Gastroesophageal sphincter (tissue), 4 donors: Measurements from ENCODE around the gene MAPK9. TPM values are rescaled to one million over a fixed set of nuclear protein-coding genes. Genes with fewer than 3 reads are reported as not detected.

Experiments
- ATAC-seq: fragments of 150-250 bp; one replicate; pipeline ENCODE4 v1.9.1; 2016; ENCODE audit warnings: mild to moderate bottlenecking, moderate library complexity
- H3K27ac ChIP-seq, 4 donors: fragments of 200-600 bp; sonication (generic) in 3 of 4; 1 replicate in 3 of 4; 2 replicates in 1 of 4; pipeline ENCODE4 v1.5.1; 2016 to 2019
- H3K27me3 ChIP-seq: fragments of 200-600 bp; sonication (generic); one replicate; pipeline ENCODE4 v1.5.1; 2019
- H3K36me3 ChIP-seq, 2 donors: fragments of 200-600 bp; sonication (generic); one replicate each; pipeline ENCODE4 v1.5.1; 2019; ENCODE audit warnings: control low read depth in 1 of 2
- H3K4me1 ChIP-seq, 3 donors: fragments of 200-600 bp; sonication (generic); 1 replicate in 2 of 3; 2 replicates in 1 of 3; pipeline ENCODE4 v1.5.1; 2016 to 2019; ENCODE audit warnings: control low read depth in 2 of 3
- H3K4me3 ChIP-seq, 2 donors: fragments of 200-600 bp; sonication (generic); one replicate each; pipeline ENCODE4 v1.5.1; 2019; ENCODE audit warnings: mild to moderate bottlenecking in 1 of 2, moderate library complexity in 1 of 2
- H3K9me3 ChIP-seq, 3 donors: fragments of 200-600 bp; sonication (generic); one replicate each; pipeline ENCODE4 v1.5.1; 2017 to 2019; ENCODE audit warnings: control low read depth in 2 of 3
- CTCF ChIP-seq, 4 experiments: fragments of 200-600 bp in 2 of 4; fragments of 450-650 bp in 2 of 4; sonication (generic) in 1 of 4; IDR thresholded peaks; one replicate each; pipeline ENCODE4 v1.5.1; 2017 to 2019; ENCODE audit warnings: antibody characterized with exemption in 4 of 4, mild to moderate bottlenecking in 2 of 4, moderate library complexity in 2 of 4
- EP300 ChIP-seq: sonication (generic); formaldehyde crosslinking; IDR thresholded peaks from one replicate; pipeline ENCODE4 v1.6.1; 2017; ENCODE audit warnings: antibody characterized with exemption, mild to moderate bottlenecking
- POLR2A ChIP-seq, 2 donors: fragments of 450-650 bp; IDR thresholded peaks; one replicate each; pipeline ENCODE4 v1.6.1; 2017; ENCODE audit warnings: antibody characterized with exemption in 2 of 2, mild to moderate bottlenecking in 2 of 2, moderate library complexity in 1 of 2
- POLR2AphosphoS5 ChIP-seq: sonication (generic); formaldehyde crosslinking; IDR thresholded peaks from one replicate; pipeline ENCODE4 v1.6.1; 2017; ENCODE audit warnings: antibody characterized with exemption
- WGBS, 2 donors: methylation state at CpG; one replicate each; pipeline ENCODE4 v1.1.5; 2018; ENCODE audit warnings: low coverage in 1 of 2; 5-methylcytosine and 5-hydroxymethylcytosine counted together
- total RNA-seq, 4 donors: library from RNA; depleted of rRNA; stranded (reverse); fragments of >200 nt; gene quantifications; one replicate each; pipeline ENCODE4 v1.1.0, GENCODE V29; 2016

MAPK9 gene
- total RNA-seq, 4 donors from 2014 or later: 25.7 to 43.7 (median 35.7) TPM

- Histone ChIP-seq H3K9me3 (no peaks in the 10 kb centered on the region), H3K27ac (peak overlapping the region in 3 of 4 donors; percentile 95 to 97 (median 97)), H3K36me3 (peaks cover 0 to 5% of the 10 kb centered on the region in 2 donors), H3K4me3 (peak overlapping the region; percentile 47 to 99), H3K4me1 (peaks cover 0 to 33% (median 17%) of the 10 kb centered on the region in 3 donors), H3K27me3 (no peaks in the 10 kb centered on the region)
- ATAC-seq: peak; percentile 64
- WGBS, 2 donors: no CpG with 5 or more reads among the region's 68 CpGs
- TF ChIP-seq CTCF (IDR thresholded peaks at IDR 0.05) (peak in 2 of 4 experiments; percentile 4 to 35), EP300 (no peak)
Measured at GRCh38 chr5:180291234-180291940, 496 bp downstream of the MAPK9 start.

GRCh38 chr5:180290568-180291233, 1.2 kb downstream of the MAPK9 start:
- Histone ChIP-seq H3K9me3 (no peaks in the 10 kb centered on the region), H3K27me3 (no peaks in the 10 kb centered on the region), H3K4me1 (peaks cover 0 to 33% (median 17%) of the 10 kb centered on the region in 3 donors), H3K27ac (peak overlapping the region in 1 of 4 donors; percentile 97), H3K4me3 (peak overlapping the region; percentile 47 to 99), H3K36me3 (peaks cover 0 to 9% of the 10 kb centered on the region in 2 donors)
- 16 to 18% methylated on average over 9 of the region's 13 CpGs for WGBS, 2 donors
- no peak for ATAC-seq
- TF ChIP-seq POLR2AphosphoS5: no peak
- TF ChIP-seq POLR2A (IDR thresholded peaks at IDR 0.05): no peak

GRCh38 chr5:180289966-180290365, 1.9 kb downstream of the MAPK9 start:
- peaks cover 0 to 9% of the 10 kb centered on the region in 2 donors for H3K36me3 ChIP-seq
- H3K27ac ChIP-seq: no peak overlapping the region
- 79 to 94% methylated on average over 4 to 5 of the region's 5 CpGs for whole genome bisulfite sequencing, 2 donors
- ATAC-seq: no peak
- no peaks in the 10 kb centered on the region for H3K9me3 ChIP-seq
- H3K4me1 ChIP-seq: peaks cover 0 to 33% (median 17%) of the 10 kb centered on the region in 3 donors
- TF ChIP-seq EP300 (no peak), POLR2AphosphoS5 (no peak), POLR2A (IDR thresholded peaks at IDR 0.05) (no peak), CTCF (IDR thresholded peaks at IDR 0.05) (no peak)
- H3K27me3 ChIP-seq: no peaks in the 10 kb centered on the region
- no peak overlapping the region for H3K4me3 ChIP-seq

GRCh38 chr5:180289433-180289832, 2.5 kb downstream of the MAPK9 start:
- H3K27me3 ChIP-seq: no peaks in the 10 kb centered on the region
- peaks cover 0 to 9% of the 10 kb centered on the region in 2 donors for H3K36me3 ChIP-seq
- no peak overlapping the region for H3K4me3 ChIP-seq
- H3K9me3 ChIP-seq: no peaks in the 10 kb centered on the region
- peaks cover 0 to 33% (median 17%) of the 10 kb centered on the region in 3 donors for H3K4me1 ChIP-seq
- WGBS, 2 donors: 54 to 81% methylated on average over 3 of the region's 3 CpGs
- H3K27ac ChIP-seq: no peak overlapping the region
- TF ChIP-seq CTCF (IDR thresholded peaks at IDR 0.05) (no peak), POLR2AphosphoS5 (no peak), EP300 (no peak), POLR2A (IDR thresholded peaks at IDR 0.05) (no peak)
- ATAC-seq: no peak

GRCh38 chr5:180287868-180288267, 4.0 kb downstream of the MAPK9 start:
- TF ChIP-seq POLR2AphosphoS5: no peak
- no peak for TF ChIP-seq EP300
- TF ChIP-seq POLR2A (IDR thresholded peaks at IDR 0.05): no peak
- TF ChIP-seq CTCF (IDR thresholded peaks at IDR 0.05): no peak
- H3K9me3 ChIP-seq: no peaks in the 10 kb centered on the region
- no peak overlapping the region for H3K27ac ChIP-seq
- WGBS, 2 donors: 72 to 89% methylated on average over 5 to 7 of the region's 7 CpGs
- peaks cover 0 to 22% of the 10 kb centered on the region in 2 donors for H3K36me3 ChIP-seq
- H3K4me3 ChIP-seq: no peak overlapping the region
- H3K27me3 ChIP-seq: no peaks in the 10 kb centered on the region
- peaks cover 0 to 32% (median 11%) of the 10 kb centered on the region in 3 donors for H3K4me1 ChIP-seq
- no peak for ATAC-seq
